Erythroblast (primary cell): ENCODE data around the gene STPG4.

Source experiments
- DNase-seq, 2 experiments: peaks; one replicate each; lab custom pipeline; 2025; lab: John Stamatoyannopoulos, UW
- GATA1 ChIP-seq: IDR thresholded peaks from 2 replicates; pipeline ENCODE4 v1.6.1; 2011; ENCODE audit warnings: low read depth, mild to moderate bottlenecking, control low read depth, low read length, moderate library complexity
- POLR2A ChIP-seq: IDR thresholded peaks from 2 replicates; pipeline ENCODE4 v1.6.1; 2011; ENCODE audit warnings: mild to moderate bottlenecking, low read length

STPG4 gene

DNA sequence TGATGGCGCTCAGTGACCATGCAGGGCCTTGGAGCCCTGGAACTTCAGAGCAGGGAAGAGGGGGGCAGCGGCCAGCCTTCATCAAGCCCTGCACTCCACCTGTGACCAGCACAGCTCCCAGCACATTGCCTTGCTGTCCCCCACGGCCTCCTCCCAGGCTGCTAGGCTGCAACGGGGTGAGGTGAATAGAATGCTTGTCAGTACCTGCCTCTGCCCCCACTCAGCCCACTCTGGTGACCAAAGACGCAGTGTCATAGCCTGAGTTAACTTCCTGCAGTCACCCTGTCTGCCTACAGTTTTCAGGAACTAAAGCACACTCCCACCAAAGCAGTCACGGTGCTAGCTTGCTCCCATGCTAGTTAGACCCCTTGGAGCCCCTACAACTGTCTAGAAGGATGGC, 72.1 kb downstream of the STPG4 start:
- TF ChIP-seq GATA1 (no peak), POLR2A (no peak)
- DNase-seq: no peak

DNA sequence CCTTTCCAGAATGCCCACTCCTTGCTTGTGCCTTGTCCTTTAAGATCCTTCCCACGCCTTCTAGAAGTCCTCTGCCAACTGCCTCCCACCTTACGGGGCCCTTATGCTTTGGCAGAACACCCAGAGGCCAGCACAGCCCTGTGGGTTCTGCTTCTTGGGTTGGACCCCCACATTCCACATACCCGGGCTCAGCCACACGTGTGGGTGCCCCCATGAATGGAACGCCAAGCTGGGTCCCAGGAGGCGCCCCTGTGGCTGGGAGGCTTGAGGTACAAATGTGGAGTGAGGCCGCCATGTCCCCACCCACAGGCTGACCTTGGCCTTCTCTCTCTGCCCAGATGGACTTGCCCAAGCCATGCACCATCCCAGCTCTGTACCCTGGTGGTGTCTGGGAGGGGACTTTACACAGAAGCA, 74.2 kb downstream of the STPG4 start:
- no peak for DNase-seq
- no peak for TF ChIP-seq GATA1
- TF ChIP-seq POLR2A: no peak

DNA sequence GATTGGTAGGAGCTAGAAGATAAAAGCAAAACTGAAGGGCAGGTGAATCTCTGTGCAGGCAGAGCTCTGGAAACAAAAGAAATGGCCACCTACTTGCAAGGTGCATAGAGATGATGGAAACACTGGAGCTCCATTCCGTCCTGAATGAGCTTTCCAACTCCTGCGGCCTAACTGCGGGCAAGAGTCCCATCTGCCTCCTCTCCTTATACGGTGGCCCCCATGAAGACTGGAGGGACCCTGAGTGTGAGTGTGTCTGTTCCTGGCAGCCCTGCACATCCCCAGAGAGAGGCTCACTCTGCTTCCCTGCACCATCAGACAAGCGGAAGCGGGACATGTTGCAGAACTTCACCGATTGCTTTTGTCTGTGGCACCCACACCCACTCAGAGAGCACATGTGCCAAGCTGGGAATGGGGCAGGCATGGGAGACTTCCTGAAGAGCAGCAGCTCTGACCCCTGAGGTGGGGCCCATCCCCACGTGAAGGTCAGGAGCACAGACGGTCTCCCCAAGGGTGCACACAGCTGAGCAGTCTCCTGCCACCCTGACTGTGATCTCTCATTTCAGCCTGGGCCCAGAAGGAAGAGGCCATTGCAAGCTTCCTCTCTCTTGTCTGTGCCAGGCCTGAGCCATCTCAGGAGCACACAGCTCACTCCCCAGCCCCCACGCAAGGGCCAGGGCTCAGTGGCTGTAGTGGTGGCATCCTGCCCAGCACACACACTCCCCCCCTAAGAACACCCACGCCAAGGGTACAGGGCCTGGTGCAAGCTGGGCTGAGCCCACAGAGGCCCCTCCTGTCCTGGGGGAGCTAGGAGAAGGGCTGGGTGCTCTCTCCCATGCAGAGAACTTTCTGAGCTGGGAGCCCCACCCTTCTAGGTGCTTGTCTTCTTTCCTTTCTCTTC, 75.3 kb downstream of the STPG4 start:
- TF ChIP-seq POLR2A (no peak), GATA1 (no peak)
- no peak for DNase-seq

DNA sequence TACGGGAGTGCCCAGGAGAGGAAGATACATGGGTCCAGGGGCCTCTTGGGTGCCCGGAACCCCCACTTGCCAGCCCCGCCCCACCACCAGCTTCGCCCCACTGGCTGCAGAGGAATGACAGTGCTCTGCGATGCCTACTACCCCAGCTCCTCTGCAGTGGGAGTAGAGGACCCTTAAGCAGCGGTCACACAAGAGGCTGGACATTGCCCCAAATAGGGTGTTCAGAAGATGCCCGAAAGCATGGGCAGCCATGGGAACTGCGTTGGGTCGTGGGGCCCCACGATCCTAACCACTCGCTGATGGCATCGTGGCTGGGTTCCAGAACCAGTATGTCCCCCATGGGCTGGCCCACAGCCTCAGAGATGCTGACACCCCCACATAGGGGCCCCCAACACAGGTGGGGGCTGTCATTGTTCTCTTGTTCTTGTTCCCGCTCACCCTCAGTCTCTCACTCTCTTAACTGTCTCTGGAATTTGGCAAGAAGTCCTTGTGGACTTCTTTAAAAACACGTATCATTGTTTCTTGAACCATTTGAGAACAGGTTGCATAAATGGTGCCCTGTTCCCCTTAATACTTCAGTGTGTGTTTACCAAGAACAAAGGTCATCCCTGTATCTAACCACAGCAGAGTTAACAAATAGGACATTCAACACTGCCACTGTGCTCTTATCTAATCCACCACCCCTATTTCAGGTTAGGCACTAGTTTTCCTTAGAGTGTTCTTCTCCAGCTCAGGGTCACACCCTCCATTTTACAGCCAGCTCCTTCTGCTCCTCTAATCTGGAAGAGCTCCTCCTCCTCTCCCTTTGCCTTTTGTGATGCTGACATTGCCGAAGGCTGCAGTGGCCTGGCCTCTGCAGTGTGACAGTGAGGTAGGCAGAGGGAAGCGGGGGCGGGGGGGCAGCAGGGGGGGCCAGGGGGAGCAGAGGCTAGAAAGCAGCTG, 76.3 kb downstream of the STPG4 start:
- DNase-seq: peak; percentile 52 to 87
- no peak for TF ChIP-seq POLR2A
- TF ChIP-seq GATA1: no peak

DNA sequence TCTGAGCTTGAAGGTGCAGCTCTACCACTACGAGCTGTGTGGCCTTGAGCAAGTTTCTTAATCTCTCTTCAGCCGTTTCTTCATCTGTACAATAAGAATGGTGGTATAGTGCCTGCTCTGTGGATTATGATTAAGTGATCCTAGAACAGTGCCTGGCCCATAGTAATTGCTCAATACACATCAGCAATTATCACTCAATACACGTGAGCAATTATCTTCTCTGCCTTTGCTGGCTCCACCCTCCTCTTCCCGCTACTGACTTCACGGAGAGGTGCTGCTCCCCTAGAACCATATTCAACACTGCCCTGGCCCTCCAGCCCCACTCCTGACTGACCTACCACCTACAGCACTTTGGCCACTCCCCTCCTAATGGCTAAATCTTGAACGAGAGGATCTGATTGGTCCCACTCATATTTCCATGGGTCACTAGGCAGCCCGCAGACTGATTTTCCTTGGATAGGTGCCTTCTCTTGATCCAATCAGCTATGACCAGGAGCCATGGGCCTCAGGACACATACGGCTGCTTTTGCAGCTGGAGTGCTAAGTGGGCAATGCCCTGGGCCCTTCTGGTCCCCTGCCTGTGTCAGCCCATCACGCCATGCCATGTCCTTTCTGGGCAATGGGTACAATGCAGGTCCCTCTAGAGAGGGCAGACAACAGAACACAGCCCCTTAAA, 77.5 kb downstream of the STPG4 start:
- peak; percentile 13 to 47 for DNase-seq

DNA sequence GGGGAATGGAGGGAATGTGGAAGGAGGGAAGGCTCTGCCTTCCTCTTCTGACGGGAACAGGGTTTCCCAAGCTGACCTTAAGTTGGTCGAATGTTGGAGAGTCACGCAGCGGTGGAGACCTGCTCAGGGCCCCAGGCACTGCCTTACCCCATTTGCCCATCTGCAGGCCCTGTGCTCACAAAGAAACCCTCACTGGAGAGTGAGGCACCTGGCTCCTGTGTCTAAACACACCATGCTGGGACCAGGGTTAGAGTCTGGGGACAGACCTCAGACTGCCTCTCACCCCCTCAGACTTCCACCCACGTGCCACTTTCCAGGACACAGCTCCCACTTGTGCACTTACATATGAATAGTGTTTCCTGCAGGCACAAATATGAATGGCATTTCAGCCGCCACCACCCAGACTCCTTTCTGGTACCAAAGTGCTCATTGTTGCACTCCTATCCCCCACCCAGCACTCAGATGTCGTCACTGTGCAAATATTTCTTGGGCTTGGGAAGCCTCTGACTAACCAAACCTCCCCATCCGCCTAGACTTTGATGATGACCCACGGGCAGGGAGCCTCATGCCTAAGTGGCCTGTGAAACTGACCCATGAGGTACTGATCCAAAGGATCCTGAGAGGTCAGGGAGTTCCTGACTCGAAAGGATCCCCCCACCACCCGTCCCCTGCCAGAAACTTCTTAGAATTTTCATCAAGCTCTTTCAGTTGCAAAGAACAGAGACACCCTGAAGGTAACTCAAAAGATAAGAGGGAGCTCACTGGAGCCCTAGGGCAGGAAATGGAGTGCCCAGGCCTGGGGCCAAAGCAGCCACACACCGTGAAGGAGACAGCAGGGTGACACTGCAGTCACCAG, 78.3 kb downstream of the STPG4 start:
- no peak for DNase-seq
- TF ChIP-seq POLR2A: no peak
- no peak for TF ChIP-seq GATA1

More for the DNA sequence above, 77.5 kb downstream of the STPG4 start:
- TF ChIP-seq POLR2A (no peak), GATA1 (no peak)

DNA sequence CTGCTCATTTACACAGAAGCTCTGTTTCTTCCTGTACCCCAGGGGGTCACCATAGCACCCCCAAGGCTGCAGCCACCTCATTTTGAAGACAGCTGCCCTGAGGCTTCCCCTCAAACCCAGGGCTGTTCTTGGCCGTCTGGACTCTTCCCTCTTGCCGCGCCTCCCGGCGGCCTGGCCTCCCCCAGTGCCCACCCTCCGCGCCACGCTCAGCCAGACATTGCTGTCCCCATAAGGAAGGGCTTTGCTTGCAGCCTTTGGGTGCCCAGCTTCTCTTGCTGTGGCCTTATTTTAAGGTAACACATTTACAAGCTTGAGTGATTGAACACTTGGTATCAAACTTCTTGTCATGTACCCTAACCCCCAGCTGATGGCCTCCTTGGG, 79.0 kb downstream of the STPG4 start:
- no peak for TF ChIP-seq POLR2A
- no peak for TF ChIP-seq GATA1
- no peak for DNase-seq

DNA sequence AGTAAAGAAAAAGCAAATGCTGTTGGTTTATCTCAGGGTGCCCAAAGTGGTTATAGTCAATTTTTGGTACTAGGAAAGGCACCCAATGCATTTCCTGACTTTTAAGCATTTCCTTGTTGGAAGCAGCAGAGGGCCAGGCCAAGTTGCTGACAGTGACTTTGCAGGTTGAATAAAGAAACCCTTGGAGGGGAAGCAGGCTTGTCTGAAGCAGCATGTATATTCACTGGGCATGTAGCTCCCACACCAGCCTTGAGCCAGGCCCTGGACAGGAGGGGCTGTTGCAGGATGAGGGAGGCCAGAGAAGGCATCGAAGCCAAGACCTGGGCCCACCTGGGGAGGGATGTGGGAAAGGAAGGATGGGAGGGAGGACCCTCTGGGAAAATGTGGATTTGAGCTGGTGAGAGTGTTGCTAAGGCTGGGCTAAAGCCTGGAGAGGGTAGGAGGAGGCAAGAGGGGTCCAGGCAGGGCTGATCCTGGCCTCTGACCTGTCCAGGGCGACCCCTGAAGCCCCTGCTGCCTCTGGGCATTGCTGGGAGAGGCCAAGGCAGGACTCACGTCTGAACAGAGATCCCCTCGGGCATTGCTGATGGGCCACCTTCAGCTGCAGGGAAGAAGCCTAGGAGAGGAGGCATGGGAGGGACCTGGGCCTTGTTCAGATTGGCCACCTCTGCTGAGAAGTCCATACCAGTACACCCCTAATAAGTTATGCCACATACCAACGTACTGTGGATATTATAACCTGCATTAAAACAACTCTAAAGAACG, 79.6 kb downstream of the STPG4 start:
- TF ChIP-seq POLR2A: no peak
- TF ChIP-seq GATA1: no peak
- DNase-seq: no peak

DNA sequence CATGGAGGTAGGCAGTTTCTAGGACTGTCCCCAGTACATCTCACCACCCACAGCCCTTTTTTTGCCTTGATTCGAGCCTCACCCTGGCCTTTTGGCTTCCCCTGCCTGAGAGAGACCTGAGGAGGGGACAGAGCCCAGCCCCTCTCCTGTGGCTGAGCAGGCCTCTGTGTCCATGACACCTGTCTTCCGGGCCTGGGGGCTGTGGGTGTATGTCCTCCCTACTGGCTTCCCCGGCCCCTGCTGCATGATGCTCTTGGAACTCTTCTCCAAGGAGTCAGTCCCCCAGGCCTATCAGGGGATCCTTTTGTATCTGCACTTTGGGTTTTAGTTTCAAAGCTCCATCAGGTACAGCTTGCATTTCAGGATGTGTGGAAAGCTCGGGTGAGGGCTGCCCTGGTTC, 80.4 kb downstream of the STPG4 start:
- DNase-seq: no peak
- no peak for TF ChIP-seq GATA1
- TF ChIP-seq POLR2A: no peak

DNA sequence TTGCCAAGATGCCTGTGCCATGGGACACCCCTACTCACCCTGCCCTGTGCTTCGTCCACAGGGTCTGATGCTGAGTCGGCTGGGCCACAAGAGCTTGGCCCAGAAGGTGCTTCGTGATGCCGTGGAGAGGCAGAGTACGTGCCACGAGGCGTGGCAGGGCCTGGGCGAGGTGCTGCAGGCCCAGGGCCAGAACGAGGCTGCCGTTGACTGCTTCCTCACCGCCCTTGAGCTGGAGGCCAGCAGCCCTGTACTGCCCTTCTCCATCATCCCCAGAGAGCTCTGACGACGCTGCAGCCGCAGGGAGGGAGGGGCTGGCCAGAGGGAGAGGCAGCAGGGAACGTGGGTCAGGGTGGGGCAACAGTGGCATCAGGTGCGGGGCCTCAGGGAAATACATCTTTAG, 81.5 kb downstream of the STPG4 start:
- no peak for DNase-seq
- no peak for TF ChIP-seq GATA1
- TF ChIP-seq POLR2A: no peak

DNA sequence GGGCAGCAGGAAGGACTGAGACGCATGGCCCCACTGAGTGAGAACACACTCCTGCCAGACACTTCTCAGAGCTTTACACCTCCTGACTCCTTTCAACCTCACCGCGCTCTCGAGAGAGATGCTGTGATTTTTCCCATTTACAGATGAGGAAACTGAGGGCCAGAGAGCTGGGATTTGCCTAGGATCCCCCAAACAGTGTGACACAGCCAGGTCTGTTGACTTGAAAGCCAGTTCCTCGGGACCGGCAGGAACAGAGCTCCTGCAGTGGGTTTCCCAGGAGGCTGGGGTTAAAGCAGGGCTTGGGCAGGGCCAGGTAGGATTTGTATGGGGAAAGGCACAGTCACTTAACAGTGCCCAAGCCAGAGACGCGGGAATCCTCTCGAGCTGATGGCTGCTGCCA, 81.9 kb downstream of the STPG4 start:
- DNase-seq: no peak
- TF ChIP-seq GATA1: no peak
- no peak for TF ChIP-seq POLR2A

DNA sequence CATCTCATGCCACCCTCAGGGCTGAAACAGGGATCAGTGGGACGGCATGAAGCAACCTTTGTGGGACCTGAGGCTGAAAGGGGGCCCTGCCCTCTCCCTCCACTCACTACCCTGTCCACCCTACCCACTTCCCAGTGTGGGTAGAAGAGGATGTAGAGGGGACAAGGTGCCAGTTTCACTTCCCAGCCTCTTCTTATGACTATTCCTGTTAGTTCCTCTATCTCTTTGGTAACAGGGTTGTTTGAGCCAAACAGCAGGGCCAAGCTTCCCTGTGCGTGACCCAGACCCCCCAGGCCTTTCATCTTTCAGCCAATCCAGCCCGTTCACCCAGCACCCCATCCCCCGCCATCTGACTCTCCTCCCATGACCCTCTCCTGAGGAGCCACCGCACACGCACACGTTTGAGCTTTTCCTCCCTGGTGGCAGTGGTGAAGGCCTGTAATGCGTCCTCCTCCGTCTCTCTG, 82.3 kb downstream of the STPG4 start:
- no peak for DNase-seq
- TF ChIP-seq GATA1 (no peak), POLR2A (no peak)
